Activated CD8-positive, alpha-beta T cell treated with anti-CD3 and anti-CD28 coated beads for 36 hours (primary cell): Measurements from ENCODE around the gene SDHAF2. TPM values are rescaled to one million over a fixed set of nuclear protein-coding genes. Genes with fewer than 3 reads are reported as not detected.

Source experiments
- ATAC-seq: fragments of 200-7000 bp; cut with Tn5 transposase; one replicate; pipeline ENCODE4 v1.10.0; 2021; ENCODE audit warnings: mild to moderate bottlenecking, moderate library complexity
- CTCF ChIA-PET: fragments of 350-600 bp; sonication (Branson Sonifier 250); formaldehyde crosslinking; loops from one replicate; lab custom pipeline; 2021; ENCODE audit warnings: antibody characterized with exemption; lab: Charles Lee
- POLR2A ChIA-PET: fragments of 350-600 bp; sonication (Branson Sonifier 250); formaldehyde crosslinking; loops from one replicate; lab custom pipeline; 2021; ENCODE audit warnings: antibody characterized with exemption; lab: Charles Lee
- DNase-seq: peaks from one replicate; pipeline ENCODE4 v3.0.0-alpha.2; 2020
- H3K27ac Mint-ChIP-seq: one replicate; pipeline ENCODE4 v1.8.0; 2021; ENCODE audit warnings: mild to moderate bottlenecking, mixed read lengths
- H3K27me3 Mint-ChIP-seq: one replicate; pipeline ENCODE4 v1.8.0; 2021; ENCODE audit warnings: mixed read lengths
- H3K36me3 Mint-ChIP-seq: one replicate; pipeline ENCODE4 v1.8.0; 2021; ENCODE audit warnings: low read depth, mixed read lengths
- H3K4me1 Mint-ChIP-seq: one replicate; pipeline ENCODE4 v1.8.0; 2021; ENCODE audit warnings: low read depth, mixed read lengths
- H3K4me3 Mint-ChIP-seq: one replicate; pipeline ENCODE4 v1.8.0; 2021; ENCODE audit warnings: mild to moderate bottlenecking, moderate library complexity, mixed read lengths
- H3K9me3 Mint-ChIP-seq: one replicate; pipeline ENCODE4 v1.8.0; 2021; ENCODE audit warnings: mixed read lengths
- intact Hi-C: fragments of 100-400 bp; cut with micrococcal nuclease; formaldehyde crosslinking; loops from one replicate; pipeline ENCODE4 v1.10.0; 2022
- total RNA-seq, 2 experiments: library from RNA; stranded (reverse); gene quantifications; one replicate each; pipeline ENCODE4 v1.2.3, GENCODE V29; 2021
- TF ChIP-seq, protein P1 (sequence below): fragments of 200-600 bp; IDR thresholded peaks from one replicate; pipeline ENCODE4 v1.8.0; 2022; ENCODE audit warnings: antibody characterized with exemption, mild to moderate bottlenecking

SDHAF2 gene
- total RNA-seq, 2 experiments from 2014 or later = 33.6 to 35.3 TPM

DNA sequence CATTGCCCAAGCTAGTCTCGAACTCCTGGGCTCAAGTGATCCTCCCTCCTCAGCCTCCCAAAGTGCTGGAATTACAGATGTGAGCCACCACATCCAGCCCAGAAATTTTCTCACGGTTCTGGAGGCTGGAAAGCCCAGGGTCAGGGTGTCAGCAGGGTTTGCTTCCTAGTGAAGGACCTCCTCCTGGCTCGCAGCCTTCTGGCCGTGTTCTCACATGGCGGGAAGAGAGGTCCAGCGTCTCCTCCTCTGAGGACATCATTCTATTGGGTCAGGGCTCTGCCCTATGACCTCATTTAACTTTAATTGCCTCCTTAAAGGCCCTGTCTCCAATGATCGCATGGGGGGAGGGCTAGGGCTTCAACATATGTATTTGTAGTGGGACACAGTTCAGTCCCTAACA is 38.1 kb downstream of the SDHAF2 start:
- H3K27me3 Mint-ChIP-seq = no peaks in the 10 kb centered on the region
- H3K27ac Mint-ChIP-seq = no peak overlapping the region
- TF ChIP-seq, protein P1, sequence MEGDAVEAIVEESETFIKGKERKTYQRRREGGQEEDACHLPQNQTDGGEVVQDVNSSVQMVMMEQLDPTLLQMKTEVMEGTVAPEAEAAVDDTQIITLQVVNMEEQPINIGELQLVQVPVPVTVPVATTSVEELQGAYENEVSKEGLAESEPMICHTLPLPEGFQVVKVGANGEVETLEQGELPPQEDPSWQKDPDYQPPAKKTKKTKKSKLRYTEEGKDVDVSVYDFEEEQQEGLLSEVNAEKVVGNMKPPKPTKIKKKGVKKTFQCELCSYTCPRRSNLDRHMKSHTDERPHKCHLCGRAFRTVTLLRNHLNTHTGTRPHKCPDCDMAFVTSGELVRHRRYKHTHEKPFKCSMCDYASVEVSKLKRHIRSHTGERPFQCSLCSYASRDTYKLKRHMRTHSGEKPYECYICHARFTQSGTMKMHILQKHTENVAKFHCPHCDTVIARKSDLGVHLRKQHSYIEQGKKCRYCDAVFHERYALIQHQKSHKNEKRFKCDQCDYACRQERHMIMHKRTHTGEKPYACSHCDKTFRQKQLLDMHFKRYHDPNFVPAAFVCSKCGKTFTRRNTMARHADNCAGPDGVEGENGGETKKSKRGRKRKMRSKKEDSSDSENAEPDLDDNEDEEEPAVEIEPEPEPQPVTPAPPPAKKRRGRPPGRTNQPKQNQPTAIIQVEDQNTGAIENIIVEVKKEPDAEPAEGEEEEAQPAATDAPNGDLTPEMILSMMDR = no peak
- no peak overlapping the region for H3K4me3 Mint-ChIP-seq
- H3K36me3 Mint-ChIP-seq = peaks cover 7% of the 10 kb centered on the region
- no peak for ATAC-seq
- H3K4me1 Mint-ChIP-seq = peaks cover 4% of the 10 kb centered on the region
- ChIA-PET POLR2A (no interaction called here), CTCF (interaction anchor here (1.0 to 2.4 kb wide), 6 partner anchors 9 to 100 kb away, joined by 3 to 7 read pairs (median 4); no protein-coding TSS in a partner anchor)
- H3K9me3 Mint-ChIP-seq = no peaks in the 10 kb centered on the region
- intact Hi-C loops = no loop called here
- DNase-seq = no peak

DNA sequence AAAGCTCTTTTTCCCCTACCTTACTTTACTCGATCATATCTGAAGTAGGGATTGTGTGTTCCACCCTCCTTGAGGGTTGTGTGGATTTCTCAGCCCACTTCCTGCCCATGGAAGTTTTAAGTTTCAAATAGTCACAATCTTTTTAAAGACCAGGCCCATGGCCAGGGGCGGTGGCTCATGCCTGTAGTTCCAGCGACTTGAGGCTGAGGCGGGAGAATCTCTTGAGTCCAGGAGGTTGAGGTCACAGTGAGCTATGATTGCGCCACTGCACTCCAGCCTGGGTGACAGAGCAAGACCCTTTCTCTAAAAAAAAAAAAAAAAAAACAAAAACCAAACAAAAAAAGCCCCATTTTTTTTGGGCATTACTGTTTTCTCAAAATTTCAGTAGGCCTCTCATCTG is 42.4 kb downstream of the SDHAF2 start:
- Mint-ChIP-seq H3K9me3 (no peaks in the 10 kb centered on the region), H3K36me3 (peaks cover 6% of the 10 kb centered on the region), H3K4me3 (no peak overlapping the region), H3K27me3 (no peaks in the 10 kb centered on the region), H3K27ac (no peak overlapping the region), H3K4me1 (peaks cover 11% of the 10 kb centered on the region)
- TF ChIP-seq, protein P1 = no peak
- no peak for DNase-seq
- ChIA-PET CTCF (interaction anchor here (1.0 to 1.8 kb wide), 5 partner anchors 10 to 156 kb away, joined by 3 to 12 read pairs (median 3); no protein-coding TSS in a partner anchor), POLR2A (no interaction called here)
- intact Hi-C loops = no loop called here
- no peak for ATAC-seq

DNA sequence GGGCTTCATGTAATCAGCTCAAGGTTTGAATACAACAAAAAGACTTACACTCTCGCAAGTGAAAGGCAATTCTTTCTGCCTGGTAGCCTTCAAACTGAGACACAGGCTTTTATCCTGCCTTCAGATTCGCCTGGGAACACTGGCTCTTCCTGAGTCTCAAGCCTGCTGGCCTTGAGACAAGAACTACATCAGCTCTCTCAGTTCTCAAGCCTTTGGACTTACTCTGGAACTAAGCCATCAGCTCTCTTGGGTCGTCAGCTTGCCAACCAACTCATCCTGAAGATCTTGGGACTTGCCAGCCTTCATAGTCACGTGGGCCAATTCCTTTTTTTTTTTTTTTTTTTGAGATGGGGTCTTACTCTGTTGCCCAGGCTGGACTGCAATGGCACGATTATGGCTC is 42.9 kb downstream of the SDHAF2 start:
- ChIA-PET CTCF (interaction anchor here (1.2 to 1.8 kb wide), 2 partner anchors 36 to 44 kb away, joined by 3 to 12 read pairs; no protein-coding TSS in a partner anchor), POLR2A (no interaction called here)
- ATAC-seq (no peak), DNase-seq (no peak)
- H3K27ac Mint-ChIP-seq = no peak overlapping the region
- H3K36me3 Mint-ChIP-seq = peaks cover 6% of the 10 kb centered on the region
- no peak overlapping the region for H3K4me3 Mint-ChIP-seq
- intact Hi-C loops = no loop called here
- TF ChIP-seq, protein P1 = no peak
- no peaks in the 10 kb centered on the region for H3K27me3 Mint-ChIP-seq
- peaks cover 9% of the 10 kb centered on the region for H3K4me1 Mint-ChIP-seq
- no peaks in the 10 kb centered on the region for H3K9me3 Mint-ChIP-seq

DNA sequence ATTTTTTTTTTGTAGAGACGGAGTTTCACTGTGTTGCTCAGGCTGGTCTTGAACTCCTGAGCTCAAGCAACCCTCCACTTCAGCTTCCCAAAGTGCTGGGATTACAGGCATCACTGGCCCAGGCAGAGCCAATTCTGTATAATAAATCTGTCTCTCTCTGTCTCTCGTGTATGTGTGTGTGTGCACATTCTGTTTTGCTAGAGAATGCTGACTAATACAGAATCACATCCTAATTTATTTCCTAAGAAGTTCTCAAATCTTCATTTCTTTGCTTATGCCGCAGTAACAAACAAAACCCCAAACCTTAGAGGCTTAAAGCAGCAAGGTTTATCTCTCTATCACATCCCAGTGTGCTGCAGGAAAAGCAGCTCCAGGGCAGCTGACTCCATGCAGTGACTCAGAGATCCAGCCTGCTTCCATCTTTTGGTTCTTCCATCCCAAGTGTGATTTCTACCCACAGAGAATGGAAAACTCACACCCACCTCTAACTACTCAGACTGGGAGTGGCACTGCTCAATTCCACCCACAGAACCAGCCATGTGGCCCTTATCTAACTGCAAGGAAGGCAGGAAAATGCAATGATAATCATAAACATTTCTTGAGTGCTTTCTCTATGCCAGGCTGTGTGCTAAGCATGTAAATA is 43.6 kb downstream of the SDHAF2 start:
- TF ChIP-seq, protein P1 = no peak

DNA sequence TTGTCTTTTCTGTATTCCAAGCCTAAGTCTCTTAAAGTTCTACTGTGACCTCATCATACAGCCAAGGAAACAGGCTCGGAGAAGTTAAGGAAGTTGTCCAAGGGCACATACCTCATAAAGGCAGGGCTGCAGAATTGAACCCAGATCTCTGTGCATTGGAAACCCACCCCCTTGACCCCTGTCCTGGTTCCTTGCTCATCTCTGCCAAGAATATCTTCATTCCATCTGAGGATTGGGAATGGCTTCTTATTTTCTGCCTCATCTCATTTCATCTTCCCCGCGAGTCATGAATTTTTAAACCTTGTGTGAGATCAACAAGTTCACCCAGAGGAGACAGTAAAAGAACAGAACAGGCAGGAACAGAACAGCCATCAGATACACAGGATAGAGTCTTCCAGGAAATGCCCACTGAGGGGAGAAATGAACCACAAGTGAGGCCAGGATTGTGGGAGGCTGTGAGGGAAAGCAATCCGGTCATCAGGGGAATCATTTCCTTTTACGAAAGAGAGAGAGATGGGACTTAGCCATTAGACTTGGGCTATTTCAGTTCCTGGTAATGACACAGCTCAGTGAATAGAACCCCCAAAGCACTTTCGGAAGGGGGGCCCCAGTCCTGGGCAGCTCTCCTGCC is 44.2 kb downstream of the SDHAF2 start:
- intact Hi-C loops = no loop called here
- no peak for DNase-seq
- Mint-ChIP-seq H3K4me3 (no peak overlapping the region), H3K36me3 (peaks cover 6% of the 10 kb centered on the region), H3K27me3 (no peaks in the 10 kb centered on the region), H3K9me3 (no peaks in the 10 kb centered on the region), H3K4me1 (peaks cover 13% of the 10 kb centered on the region), H3K27ac (no peak overlapping the region)
- TF ChIP-seq, protein P1 = no peak
- ATAC-seq = no peak
- POLR2A ChIA-PET = interaction anchor here (0.5 to 1.3 kb wide), 2 partner anchors 35 to 47 kb away, joined by 3 to 4 read pairs; no protein-coding TSS in a partner anchor
- CTCF ChIA-PET = interaction anchor here (1.0 to 16.7 kb wide), 3 partner anchors 28 to 58 kb away, joined by 3 to 253 read pairs (median 5); no protein-coding TSS in a partner anchor

More for the DNA sequence above, 43.6 kb downstream of the SDHAF2 start:
- ATAC-seq (no peak), DNase-seq (no peak)
- intact Hi-C loops = no loop called here
- Mint-ChIP-seq H3K9me3 (no peaks in the 10 kb centered on the region), H3K4me3 (no peak overlapping the region), H3K36me3 (peaks cover 6% of the 10 kb centered on the region), H3K27me3 (no peaks in the 10 kb centered on the region), H3K4me1 (peaks cover 13% of the 10 kb centered on the region), H3K27ac (no peak overlapping the region)
- POLR2A ChIA-PET = no interaction called here
- CTCF ChIA-PET = interaction anchor here (1.0 kb wide), 1 partner anchor 27 kb away, joined by 3 read pairs; no protein-coding TSS in a partner anchor
